HG03520 (cell line): ENCODE results near the gene VSNL1.

ENCODE experiments used
- ATAC-seq: cut with Tn5 transposase; IDR thresholded peaks from one replicate; pipeline ENCODE4 v1.9.1; 2021; ENCODE audit warnings: mild to moderate bottlenecking, moderate library complexity; ENCODE audit not compliant: unreplicated experiment

The VSNL1 gene

DNA sequence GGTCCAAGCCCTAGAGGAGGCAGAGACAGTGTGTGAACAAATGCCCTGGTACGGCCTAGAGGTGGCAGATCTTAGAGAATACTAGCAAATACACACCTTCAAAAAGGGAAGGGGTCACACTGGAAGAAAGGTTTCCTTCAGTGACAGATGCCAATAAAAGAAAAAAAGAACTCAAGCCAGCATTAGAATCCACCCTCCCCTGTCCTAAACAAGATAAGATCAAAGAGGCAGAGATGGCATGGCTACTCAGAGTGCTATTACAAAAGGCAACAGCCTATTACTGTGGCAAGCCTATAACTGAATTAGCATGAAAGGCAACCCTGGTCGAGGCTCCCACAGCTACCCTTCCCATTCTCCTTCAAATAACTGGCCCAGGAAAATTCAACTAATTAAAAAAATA is 143.5 kb downstream of the VSNL1 start:
- ATAC-seq = no peak

DNA sequence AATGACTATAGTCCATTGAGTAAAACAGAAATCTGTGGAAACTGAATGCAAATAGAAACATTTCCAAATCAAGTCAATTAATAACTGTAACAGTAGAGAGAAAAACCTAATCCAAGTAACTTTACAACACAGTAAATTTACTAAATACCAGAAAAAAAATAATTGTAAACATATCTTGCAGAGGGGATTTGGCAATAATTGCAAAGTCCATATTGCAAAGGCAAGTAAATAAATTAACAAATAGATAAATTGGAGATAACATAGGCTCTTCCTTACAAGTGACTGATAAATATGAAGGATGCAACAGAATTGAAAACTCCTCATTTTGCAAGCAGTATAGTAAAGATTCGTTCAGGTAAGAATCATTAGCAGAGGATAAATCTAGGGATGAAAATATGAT is 148.1 kb downstream of the VSNL1 start:
- ATAC-seq = no peak

DNA sequence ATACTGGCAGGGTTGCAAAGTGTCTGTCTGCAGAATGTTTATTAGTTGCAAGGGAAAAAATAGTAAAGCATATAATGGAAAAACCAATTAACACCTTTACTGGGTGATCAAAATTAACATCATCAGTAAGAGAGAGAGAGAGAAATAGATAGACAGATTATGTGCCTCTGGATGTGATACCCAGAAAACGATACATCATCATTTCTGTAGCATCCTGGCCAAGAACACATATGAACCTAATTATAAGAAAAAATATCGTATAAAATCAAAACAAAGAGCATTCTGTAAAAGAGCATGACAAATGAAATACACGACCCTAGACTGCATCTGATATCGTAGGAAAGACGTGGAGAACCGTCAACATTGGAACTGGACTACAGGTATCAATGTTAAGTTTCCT is 148.5 kb downstream of the VSNL1 start:
- no peak for ATAC-seq

DNA sequence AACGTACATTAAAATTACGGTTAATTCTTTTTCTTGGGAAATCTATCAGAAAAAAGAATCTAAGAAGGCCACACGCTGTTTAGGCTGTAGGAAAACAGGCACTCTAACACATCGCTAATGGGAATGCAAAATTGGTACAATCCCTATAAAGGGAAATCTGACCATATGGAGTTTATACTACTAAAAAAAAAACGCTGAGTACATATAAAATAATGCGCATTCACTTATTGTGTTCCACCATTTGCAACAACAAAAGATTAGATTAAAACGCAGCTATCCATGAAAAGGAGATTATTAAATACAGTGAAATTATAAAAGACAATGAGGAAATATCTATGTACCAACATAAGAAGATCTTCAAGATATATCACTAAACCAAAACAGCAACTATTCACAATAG is 150.3 kb downstream of the VSNL1 start:
- ATAC-seq = no peak
